HCT116 (cell line): ENCODE data around the gene TNFRSF8. TPM values are rescaled to one million over a fixed set of nuclear protein-coding genes. Genes with fewer than 3 reads are reported as not detected.

ENCODE experiments used
- ATAC-seq: fragments of 200-7000 bp; cut with Tn5 transposase; 2 replicates; pipeline ENCODE4 v1.9.1; 2020; ENCODE audit warnings: mild to moderate bottlenecking, moderate library complexity
- BruUV-seq: library from RNA; stranded (reverse); fragments of 400-500 nt; replicated peaks from 2 replicates; lab custom pipeline; 2021; lab: Mats Ljungman, UMichigan
- CTCF ChIA-PET: fragments of 300-600 bp; sonication (Branson Sonifier 250); formaldehyde crosslinking; loops from one replicate; lab custom pipeline; 2021; ENCODE audit warnings: antibody characterized with exemption; lab: Charles Lee
- POLR2A ChIA-PET: fragments of 300-600, 350-600 bp; sonication (Branson Sonifier 250); formaldehyde crosslinking; loops from one replicate; lab custom pipeline; 2021; ENCODE audit warnings: antibody characterized with exemption; lab: Charles Lee
- RAD21 ChIA-PET, 2 experiments: fragments of 300-600 bp; sonication (Branson Sonifier 250); formaldehyde crosslinking; loops; one replicate each; lab custom pipeline; 2023; ENCODE audit warnings: low total read pairs in 2 of 2; ENCODE audit not compliant: uncharacterized antibody in 2 of 2, unreplicated experiment in 2 of 2, low non-redundant PET in 1 of 2; lab: Charles Lee
- DNase-seq: peaks from one replicate; pipeline ENCODE4 v3.0.0-alpha.2; 2010; ENCODE audit warnings: low read depth, low spot score
- H2AFZ ChIP-seq: fragments of 200-600 bp; shearing (Covaris generic), sonication (generic); 2 replicates; pipeline ENCODE4 v1.6.1; 2017; ENCODE audit warnings: low read depth, mixed run types, mixed read lengths, antibody characterized with exemption, low read length; ENCODE audit not compliant: poor library complexity, severe bottlenecking
- H3K27ac ChIP-seq: 2 replicates; pipeline ENCODE4 v1.5.1; 2012; ENCODE audit warnings: low read depth, low read length
- H3K27me3 ChIP-seq: fragments of 200-600 bp; sonication (generic); 2 replicates; pipeline ENCODE4 v1.6.1; 2016; ENCODE audit warnings: mixed run types, low read length, mixed read lengths; ENCODE audit not compliant: insufficient read depth
- H3K36me3 ChIP-seq, 2 experiments: fragments of 200-500 bp in 1 of 2; fragments of 200-600 bp in 1 of 2; sonication (Bioruptor generic) in 1 of 2; sonication (generic) in 1 of 2; 2 replicates each; pipeline versions ENCODE4 v1.5.1 to v1.6.1; 2014 to 2016; ENCODE audit warnings: low read length in 2 of 2, inconsistent platforms in 1 of 2, mixed read lengths in 1 of 2, mixed run types in 1 of 2; ENCODE audit not compliant: insufficient read depth in 2 of 2, control insufficient read depth in 1 of 2
- H3K4me1 ChIP-seq, 2 experiments: fragments of 200-600 bp in 1 of 2; sonication (generic) in 1 of 2; 2 replicates each; pipeline versions ENCODE4 v1.5.1 to v1.6.1; 2012 to 2017; ENCODE audit warnings: low read length in 2 of 2, inconsistent platforms in 1 of 2, mild to moderate bottlenecking in 1 of 2, mixed read lengths in 1 of 2, mixed run types in 1 of 2, moderate library complexity in 1 of 2; ENCODE audit not compliant: insufficient read depth in 2 of 2, control insufficient read depth in 1 of 2
- H3K4me2 ChIP-seq: fragments of 200-600 bp; sonication (generic); 2 replicates; pipeline ENCODE4 v1.6.1; 2017; ENCODE audit warnings: mixed run types, low read length, mixed read lengths
- H3K4me3 ChIP-seq, 2 experiments: fragments of 200-600 bp in 1 of 2; sonication (generic) in 1 of 2; replicated peaks in 1 of 2; 2 replicates each; pipeline ENCODE4 v1.5.1; 2011 to 2016; ENCODE audit warnings: low read length in 2 of 2, control low read depth in 1 of 2, low read depth in 1 of 2, mild to moderate bottlenecking in 1 of 2, mixed read lengths in 1 of 2, mixed run types in 1 of 2
- H3K79me2 ChIP-seq: fragments of 200-600 bp; sonication (generic); 2 replicates; pipeline ENCODE4 v1.6.1; 2017; ENCODE audit warnings: mild to moderate bottlenecking, mixed run types, low read length, moderate library complexity, mixed read lengths; ENCODE audit not compliant: insufficient read depth
- H3K9ac ChIP-seq: fragments of 200-600 bp; sonication (generic); 2 replicates; pipeline ENCODE4 v1.6.1; 2016; ENCODE audit warnings: low read length, mixed read lengths
- H3K9me2 ChIP-seq: fragments of 200-600 bp; sonication (generic), shearing (Covaris generic); 2 replicates; pipeline ENCODE4 v1.6.1; 2017; ENCODE audit warnings: mixed run types, mild to moderate bottlenecking, moderate library complexity; ENCODE audit not compliant: insufficient read depth
- H3K9me3 ChIP-seq, 2 experiments: fragments of 200-500 bp in 1 of 2; fragments of 200-600 bp in 1 of 2; sonication (Bioruptor generic) in 1 of 2; sonication (generic) in 1 of 2; 2 replicates each; pipeline ENCODE4 v1.6.1; 2014 to 2017; ENCODE audit warnings: low read length in 2 of 2, mixed read lengths in 2 of 2, inconsistent platforms in 1 of 2, low read depth in 1 of 2, mild to moderate bottlenecking in 1 of 2, mixed run types in 1 of 2, moderate library complexity in 1 of 2; ENCODE audit not compliant: control insufficient read depth in 1 of 2, insufficient read depth in 1 of 2
- H4K20me1 ChIP-seq: fragments of 200-600 bp; sonication (generic), shearing (Covaris generic); 2 replicates; pipeline ENCODE4 v1.6.1; 2017; ENCODE audit warnings: mixed run types, mild to moderate bottlenecking, moderate library complexity; ENCODE audit not compliant: insufficient read depth
- CBX3 ChIP-seq: IDR thresholded peaks from 2 replicates; pipeline ENCODE4 v1.6.1; 2012; ENCODE audit warnings: low read depth
- ELF1 ChIP-seq: IDR thresholded peaks from 2 replicates; pipeline ENCODE4 v1.6.1; 2012; ENCODE audit warnings: low read depth, borderline replicate concordance
- POLR2AphosphoS5 ChIP-seq: IDR thresholded peaks from 2 replicates; pipeline ENCODE4 v1.6.1; 2011; ENCODE audit warnings: mild to moderate bottlenecking, low read depth, low read length, moderate library complexity
- RAD21 ChIP-seq: IDR thresholded peaks from 2 replicates; pipeline ENCODE4 v1.6.1; 2012; ENCODE audit warnings: low read depth, mild to moderate bottlenecking
- intact Hi-C: fragments of 100-400 bp; cut with micrococcal nuclease; formaldehyde crosslinking; loops from 2 replicates; pipeline ENCODE4 v1.10.0; 2022
- total RNA-seq: library from RNA; stranded (reverse); gene quantifications from one replicate; pipeline ENCODE4 v1.2.1, GENCODE V29; 2021; ENCODE audit not compliant: unreplicated experiment
- TF ChIP-seq, protein P1 (sequence below), 3 experiments: fragments of 200-600 bp in 1 of 3; sonication (generic) in 1 of 3; IDR thresholded peaks in 2 of 3; conservative IDR thresholded peaks in 1 of 3; 2 replicates each; pipeline ENCODE4 v1.5.1; 2012 to 2017; ENCODE audit warnings: low read depth in 2 of 3, low read length in 2 of 3, antibody characterized with exemption in 1 of 3, borderline replicate concordance in 1 of 3, control low read depth in 1 of 3, mild to moderate bottlenecking in 1 of 3, mixed read lengths in 1 of 3, mixed run types in 1 of 3, moderate library complexity in 1 of 3; ENCODE audit not compliant: insufficient read depth in 1 of 3

TNFRSF8 gene
- total RNA-seq, 1 experiment from 2014 or later: 0.17 TPM

DNA sequence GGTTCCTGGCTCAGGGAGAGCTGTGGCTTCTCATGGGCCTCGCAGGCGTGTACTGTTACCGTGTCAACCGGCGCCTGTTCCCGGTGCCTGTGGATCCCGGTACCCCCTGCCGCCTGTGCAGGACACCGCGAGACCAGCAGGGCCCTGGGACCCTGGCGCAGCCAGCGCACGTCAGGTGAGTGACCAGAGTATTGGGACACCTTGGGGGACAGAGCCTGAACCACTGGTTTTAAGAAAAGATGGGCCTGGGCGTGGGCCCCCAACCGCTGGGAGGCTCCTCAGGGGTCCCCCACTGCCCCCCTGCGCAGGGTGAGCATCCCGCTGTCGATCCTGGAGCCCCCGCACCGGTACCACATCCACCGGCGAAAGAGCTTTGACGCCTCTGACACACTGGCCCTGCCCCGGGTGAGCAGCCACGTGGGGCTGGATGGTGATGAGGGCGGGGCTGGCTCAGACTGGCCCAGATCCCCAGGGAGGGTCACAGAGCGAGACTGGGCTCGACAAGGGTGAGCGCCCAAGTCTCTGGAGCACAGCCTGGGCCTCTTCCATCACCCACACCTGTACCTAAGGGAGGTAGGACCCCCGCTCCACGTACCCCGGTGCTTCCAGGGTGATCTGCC is 33.3 kb upstream of the TNFRSF8 start:
- H3K4me1 ChIP-seq: no peaks in the 10 kb centered on the region
- no peaks in the 10 kb centered on the region for H4K20me1 ChIP-seq
- H3K4me3 ChIP-seq: no peak overlapping the region
- intact Hi-C loops: loop anchor here (2.0 to 5.0 kb wide), 2 partner anchors 63 to 121 kb away; no protein-coding TSS in a partner anchor
- no peak for DNase-seq
- ChIA-PET POLR2A (interaction anchor here (4.6 kb wide), 1 partner anchor 120 kb away, joined by 28 read pairs; no protein-coding TSS in a partner anchor), RAD21 (interaction anchor here in 1 of 2 experiments (1.1 kb wide), 1 partner anchor 95 kb away, joined by 3 read pairs; no protein-coding TSS in a partner anchor), CTCF (interaction anchor here (0.6 to 2.0 kb wide), 2 partner anchors 9 to 11 kb away, joined by 4 to 10 read pairs; partner anchors contain the start of gene MIIP)
- BruUV-seq: no TSS peak
- H3K27me3 ChIP-seq: no peaks in the 10 kb centered on the region
- H3K79me2 ChIP-seq: no peaks in the 10 kb centered on the region
- no peaks in the 10 kb centered on the region for H3K9me2 ChIP-seq
- no peak overlapping the region for H3K4me2 ChIP-seq
- peaks cover 3 to 9% of the 10 kb centered on the region in 2 experiments; a peak in 3 of 4 replicates for H3K36me3 ChIP-seq
- no peak for TF ChIP-seq ELF1
- TF ChIP-seq CBX3: no peak
- no peak overlapping the region for H2AFZ ChIP-seq
- no peaks in the 10 kb centered on the region for H3K9me3 ChIP-seq
- no peak overlapping the region for H3K9ac ChIP-seq
- ATAC-seq: no peak
- H3K27ac ChIP-seq: no peak overlapping the region

DNA sequence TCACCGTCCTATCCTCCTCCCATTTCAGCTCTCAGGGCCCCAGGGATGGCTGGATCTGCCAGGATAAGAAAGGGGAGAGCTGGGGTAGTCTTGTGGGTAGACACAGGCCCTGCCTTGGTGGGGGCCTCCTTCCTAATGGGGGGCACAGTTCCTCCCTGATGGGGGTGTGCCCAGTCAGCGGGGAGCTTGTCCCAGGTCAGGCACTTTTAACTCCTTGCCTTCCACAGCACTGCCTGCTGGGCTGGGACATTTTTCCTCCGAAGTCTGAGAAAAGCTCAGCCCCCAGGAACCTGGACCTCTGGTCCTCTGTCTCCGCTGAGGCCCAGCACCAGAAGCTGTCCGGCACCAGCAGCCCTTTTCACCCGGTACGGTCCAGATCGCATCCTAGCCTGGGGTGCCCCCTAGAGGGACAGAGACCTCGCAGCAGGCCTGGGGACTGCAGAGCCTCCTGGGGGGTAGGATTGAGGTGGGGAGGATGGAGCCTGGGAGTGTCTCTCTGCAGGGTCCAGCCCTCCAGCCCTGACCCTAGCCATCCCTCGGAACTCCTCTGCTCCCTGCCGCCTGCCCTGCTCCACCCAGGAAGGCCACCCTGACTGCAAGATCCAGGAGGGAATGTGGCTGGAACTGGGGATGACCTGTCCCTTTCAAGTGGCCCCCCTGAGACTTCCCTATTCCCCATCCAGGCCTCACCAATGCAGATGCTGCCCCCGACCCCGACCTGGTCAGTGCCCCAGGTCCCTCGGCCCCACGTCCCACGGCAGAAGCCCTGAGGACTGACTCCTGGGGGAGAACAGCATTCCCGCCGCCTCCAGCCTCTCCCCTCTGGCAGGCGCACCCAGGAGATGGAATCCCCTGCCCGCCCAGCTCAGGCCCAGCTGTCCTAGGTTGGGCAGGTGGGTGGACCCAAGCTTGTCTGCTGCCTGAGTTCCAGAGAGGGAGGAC is 31.8 kb upstream of the TNFRSF8 start:
- Histone ChIP-seq H3K4me3 (no peak overlapping the region), H3K4me1 (no peaks in the 10 kb centered on the region), H3K9me3 (no peaks in the 10 kb centered on the region), H3K27me3 (no peaks in the 10 kb centered on the region), H3K4me2 (no peak overlapping the region), H3K9me2 (no peaks in the 10 kb centered on the region), H3K9ac (no peak overlapping the region), H3K79me2 (no peaks in the 10 kb centered on the region), H3K27ac (no peak overlapping the region), H3K36me3 (peaks cover 3 to 6% of the 10 kb centered on the region in 2 experiments; a peak in 3 of 4 replicates), H4K20me1 (no peaks in the 10 kb centered on the region), H2AFZ (no peak overlapping the region)
- POLR2A ChIA-PET: interaction anchor here (1.3 to 4.6 kb wide), 2 partner anchors 50 to 122 kb away, joined by 4 to 28 read pairs; no protein-coding TSS in a partner anchor
- RAD21 ChIA-PET: interaction anchor here in 1 of 2 experiments (1.1 kb wide), 1 partner anchor 93 kb away, joined by 3 read pairs; no protein-coding TSS in a partner anchor
- peak; percentile 95 for ATAC-seq
- intact Hi-C loops: loop anchor here (1.0 to 5.0 kb wide), 3 partner anchors 64 to 193 kb away; no protein-coding TSS in a partner anchor
- BruUV-seq: no TSS peak
- CTCF ChIA-PET: interaction anchor here (0.9 to 2.0 kb wide), 3 partner anchors 10 to 64 kb away, joined by 3 to 10 read pairs (median 5); partner anchors contain the start of gene MIIP
- DNase-seq: no peak
- TF ChIP-seq RAD21 (peak; percentile 82), POLR2AphosphoS5 (no peak; the same call in 1 of the 2 replicates)
- TF ChIP-seq, protein P1, sequence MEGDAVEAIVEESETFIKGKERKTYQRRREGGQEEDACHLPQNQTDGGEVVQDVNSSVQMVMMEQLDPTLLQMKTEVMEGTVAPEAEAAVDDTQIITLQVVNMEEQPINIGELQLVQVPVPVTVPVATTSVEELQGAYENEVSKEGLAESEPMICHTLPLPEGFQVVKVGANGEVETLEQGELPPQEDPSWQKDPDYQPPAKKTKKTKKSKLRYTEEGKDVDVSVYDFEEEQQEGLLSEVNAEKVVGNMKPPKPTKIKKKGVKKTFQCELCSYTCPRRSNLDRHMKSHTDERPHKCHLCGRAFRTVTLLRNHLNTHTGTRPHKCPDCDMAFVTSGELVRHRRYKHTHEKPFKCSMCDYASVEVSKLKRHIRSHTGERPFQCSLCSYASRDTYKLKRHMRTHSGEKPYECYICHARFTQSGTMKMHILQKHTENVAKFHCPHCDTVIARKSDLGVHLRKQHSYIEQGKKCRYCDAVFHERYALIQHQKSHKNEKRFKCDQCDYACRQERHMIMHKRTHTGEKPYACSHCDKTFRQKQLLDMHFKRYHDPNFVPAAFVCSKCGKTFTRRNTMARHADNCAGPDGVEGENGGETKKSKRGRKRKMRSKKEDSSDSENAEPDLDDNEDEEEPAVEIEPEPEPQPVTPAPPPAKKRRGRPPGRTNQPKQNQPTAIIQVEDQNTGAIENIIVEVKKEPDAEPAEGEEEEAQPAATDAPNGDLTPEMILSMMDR (IDR thresholded peaks at IDR 0.05 in 2 of 3, conservative IDR thresholded peaks at IDR 0.05 in 1 of 3; ENCODE audit: borderline replicate concordance in 1 of 3, insufficient read depth in 1 of 3, low read depth in 2 of 3, low read length in 2 of 3): peak; percentile 51 to 81 (median 73); a peak in 5 of 6 replicates
